Stimulated activated CD8-positive, alpha-beta memory T cell treated with anti-CD3 and anti-CD28 coated beads, Interleukin-15, amount 100 ng/mL, for 48 hours (primary cell): ENCODE data around the gene SNPH.

Source experiments
- DNase-seq, 2 donors: peaks; one replicate each; pipeline ENCODE4 v3.0.0-alpha.2; 2020; ENCODE audit warnings: low read depth in 2 of 2

Gene SNPH

DNA sequence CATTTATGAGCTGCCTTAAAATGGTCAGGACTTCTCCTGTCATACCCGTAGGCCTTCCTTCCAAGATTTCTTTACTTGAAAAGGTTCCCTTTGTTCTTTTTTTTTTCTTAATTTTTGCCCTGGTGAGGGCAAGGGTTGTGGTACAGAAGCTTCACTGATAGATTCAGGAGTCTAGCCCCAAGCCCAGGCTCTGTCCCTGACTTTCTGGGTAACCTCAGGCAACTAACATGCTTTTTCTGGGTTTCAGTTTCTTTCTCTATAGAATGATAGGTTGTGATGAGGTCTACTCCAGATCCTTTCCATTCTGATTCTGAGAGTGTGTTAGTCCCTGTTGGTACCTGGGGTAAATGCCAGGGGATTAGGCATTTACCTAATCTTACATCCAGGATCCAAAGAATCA is 21.2 kb downstream of the SNPH start:
- no peak for DNase-seq

DNA sequence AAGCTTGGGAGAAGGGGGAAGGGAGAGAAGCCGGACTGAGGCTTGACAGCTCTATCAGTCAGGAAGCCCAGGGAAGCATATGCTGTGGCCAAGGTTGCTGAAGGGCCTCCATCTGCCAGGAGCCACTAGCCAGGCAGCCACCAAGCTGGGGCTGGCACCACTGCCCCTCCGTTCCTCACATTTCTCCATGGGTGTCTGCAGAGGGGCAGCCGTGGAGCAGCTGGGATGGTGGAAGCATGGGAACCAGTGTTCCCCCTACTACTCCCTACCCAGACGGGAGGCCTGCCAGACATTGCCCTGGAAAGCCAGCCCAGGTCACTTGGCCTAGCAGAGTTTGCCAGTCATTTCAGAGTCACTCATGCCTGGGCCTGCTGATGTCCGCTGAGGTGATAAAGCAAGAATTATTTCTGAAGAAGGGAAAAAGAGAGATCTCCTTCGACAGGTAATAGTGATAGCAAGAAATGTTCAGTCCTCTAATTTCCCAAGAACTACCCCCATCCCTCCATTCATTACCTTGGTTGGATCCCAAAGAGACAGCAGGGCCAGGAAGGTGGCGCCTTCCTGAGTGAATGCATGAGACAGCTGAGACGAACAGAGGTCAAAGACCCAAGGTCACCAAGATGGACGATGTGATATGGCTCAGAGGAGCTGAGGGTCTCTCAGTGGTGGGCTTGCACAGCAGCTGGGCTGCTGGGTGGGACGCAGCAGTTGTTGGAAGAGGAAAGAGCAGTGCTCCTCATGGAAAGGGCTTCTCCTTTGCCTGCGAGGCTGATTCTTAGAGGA is 21.9 kb downstream of the SNPH start:
- DNase-seq: no peak

DNA sequence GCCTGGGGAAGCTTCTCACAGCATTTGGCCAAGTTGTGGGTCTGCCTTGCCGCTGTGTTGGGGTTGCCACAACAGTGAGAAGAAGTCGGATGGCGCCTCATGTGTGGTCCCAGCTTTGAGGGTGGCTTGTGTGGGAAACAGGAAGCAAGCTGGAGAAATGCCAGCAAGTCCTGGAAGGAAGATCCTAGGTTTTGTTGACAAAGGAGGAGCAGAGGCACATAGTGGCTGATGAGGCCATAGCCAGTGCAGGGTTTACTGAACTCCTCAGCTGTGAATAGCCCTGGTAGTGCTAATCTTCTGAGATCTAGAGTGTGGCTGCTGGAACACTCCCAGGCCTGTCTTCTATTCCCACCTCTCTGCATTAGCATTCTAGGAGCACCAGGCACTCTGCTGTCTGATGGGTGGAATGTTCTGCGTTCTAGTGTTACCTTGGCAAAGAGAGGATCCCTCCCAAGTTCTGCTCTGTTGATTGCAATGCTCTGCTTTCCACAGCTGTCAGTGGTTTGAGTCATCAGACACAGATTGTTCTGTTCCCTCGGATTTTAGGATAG is 25.2 kb downstream of the SNPH start:
- no peak for DNase-seq

DNA sequence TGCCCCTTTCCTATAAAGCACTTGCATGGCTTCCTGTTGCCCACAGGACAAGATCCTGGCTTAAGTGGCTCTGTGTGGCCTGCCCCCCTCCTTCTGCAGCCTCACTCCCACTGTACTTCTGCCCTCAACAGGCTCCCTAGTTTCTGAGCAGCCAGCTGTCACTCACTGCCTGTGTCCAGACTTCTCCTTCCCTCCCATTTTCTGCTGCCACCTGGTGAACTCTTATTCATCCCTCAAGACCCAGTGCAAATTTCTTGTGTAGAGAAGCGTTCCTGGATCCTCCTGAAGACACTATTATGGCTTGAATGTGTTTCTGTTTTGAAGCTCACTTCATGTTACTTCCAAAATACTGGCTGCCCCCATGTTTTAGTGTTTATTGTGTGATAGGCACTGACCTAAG is 26.5 kb downstream of the SNPH start:
- DNase-seq: no peak

- no peak for DNase-seq
Observed at GRCh38 chr20:1293641-1294379, 27.7 kb downstream of the SNPH start.

DNA sequence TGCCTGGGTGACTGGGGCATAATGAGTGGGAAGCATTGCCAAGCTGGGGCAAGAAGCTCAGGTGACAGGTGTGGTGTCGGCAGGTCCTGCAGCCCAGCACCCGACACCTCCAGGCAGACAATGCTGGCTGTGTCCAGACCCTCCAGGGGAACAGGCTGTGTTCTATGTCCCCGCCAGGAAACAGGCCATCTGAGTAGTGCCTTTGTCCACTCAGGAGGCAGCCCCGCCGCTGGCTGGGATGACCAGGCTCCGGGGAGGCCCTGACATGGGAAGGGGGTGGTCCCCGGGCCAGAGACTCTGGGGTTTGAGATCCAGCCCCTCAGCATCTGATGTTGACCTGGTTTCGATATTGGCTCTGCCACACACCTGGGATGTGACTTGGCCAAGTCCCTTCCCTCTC is 28.4 kb downstream of the SNPH start:
- no peak for DNase-seq

- DNase-seq: no peak
Observed at GRCh38 chr20:1295276-1295930, 29.3 kb downstream of the SNPH start.

DNA sequence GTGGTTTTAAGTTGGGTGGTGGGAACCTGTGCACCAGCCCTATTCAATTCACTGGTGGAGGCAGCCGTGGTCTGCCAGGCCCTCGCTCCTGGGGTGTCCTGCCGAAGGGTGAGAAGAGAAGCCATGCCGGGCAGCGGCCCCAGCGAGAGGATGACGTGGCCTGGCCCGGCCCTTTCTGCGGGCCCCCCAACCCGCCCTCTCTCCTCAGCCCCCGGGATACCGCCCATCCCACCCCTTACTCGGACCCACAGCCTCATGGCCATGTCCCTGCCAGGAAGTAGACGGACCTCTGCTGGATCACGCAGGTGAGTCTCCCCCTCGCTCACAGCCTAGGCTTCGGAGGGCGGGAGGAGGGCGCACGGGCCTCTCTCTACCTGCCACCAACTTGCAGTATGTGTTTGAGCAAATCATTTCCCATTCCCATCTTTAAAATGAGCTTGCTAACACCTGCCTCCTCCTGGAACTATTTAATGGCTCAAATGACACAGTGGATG is 30.1 kb downstream of the SNPH start:
- no peak for DNase-seq

DNA sequence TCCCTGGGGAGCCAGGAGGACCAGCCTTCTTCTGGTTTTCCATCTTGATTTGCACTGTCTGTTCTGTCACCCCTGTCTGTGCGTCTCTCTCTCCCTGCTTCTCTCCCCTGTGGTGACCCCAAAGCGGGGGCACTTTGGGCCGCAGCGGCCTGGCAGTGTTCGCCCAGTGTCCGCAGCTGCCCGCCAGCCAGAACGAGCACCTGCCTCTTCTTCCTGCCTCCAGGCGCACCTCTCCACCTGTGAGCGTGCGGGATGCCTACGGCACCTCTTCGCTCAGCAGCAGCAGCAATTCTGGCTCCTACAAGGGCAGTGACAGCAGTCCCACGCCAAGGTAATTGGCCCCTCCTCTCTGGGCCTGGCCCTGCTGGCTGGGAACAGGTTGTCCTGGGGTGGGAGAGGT is 30.8 kb downstream of the SNPH start:
- no peak for DNase-seq

DNA sequence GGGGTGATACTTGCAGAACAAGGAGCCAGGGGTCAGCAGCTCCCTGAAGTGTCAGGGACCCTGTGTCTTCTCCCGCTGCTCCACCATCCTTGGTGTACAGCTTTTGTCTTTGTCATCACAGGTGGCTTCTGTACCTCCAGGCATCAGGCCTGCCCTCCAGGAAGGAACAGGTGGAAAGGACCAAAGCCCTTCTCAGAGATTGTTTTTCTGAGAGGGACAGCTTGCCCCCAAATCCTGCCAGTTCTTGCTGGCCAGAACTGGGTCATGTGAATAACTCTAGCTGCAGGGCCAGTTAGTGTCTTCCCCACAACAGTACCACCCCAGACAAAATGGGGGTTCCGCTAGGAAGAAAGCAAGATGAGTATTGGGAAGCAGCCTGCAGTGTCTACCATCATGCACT is 31.4 kb downstream of the SNPH start:
- DNase-seq: no peak

- no peak for DNase-seq
Observed at GRCh38 chr20:1298166-1298565, 32.1 kb downstream of the SNPH start.

DNA sequence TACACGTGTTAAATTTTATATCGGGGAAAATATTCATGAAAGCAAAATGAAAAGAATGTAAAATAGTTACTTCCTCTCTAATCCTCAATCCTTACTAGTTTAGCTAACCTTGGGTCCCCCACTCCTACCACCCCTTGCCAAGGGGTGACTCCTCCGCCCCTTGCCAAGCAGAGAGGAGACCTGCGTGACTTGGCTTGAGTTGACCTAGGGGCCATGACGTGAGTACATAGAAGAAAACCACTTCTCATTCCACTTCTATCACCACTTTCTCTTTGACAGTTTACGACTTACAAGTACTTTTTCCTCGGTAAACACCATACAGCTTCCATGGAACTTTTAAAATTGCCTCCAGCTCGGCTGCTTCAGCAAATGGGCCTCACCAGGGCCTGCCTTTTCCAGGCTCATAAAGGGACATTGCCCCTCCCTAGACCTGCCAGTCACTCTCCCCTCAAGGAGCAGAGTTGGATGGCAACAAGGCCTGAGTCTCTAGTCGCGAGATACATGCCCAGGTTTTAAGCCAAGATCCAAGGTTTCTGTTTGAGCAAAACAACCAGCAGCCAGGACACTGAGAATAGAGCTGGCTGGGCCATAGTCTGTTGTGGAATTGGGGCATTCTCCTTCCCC is 32.9 kb downstream of the SNPH start:
- no peak for DNase-seq

GRCh38 chr20:1299522-1299921 is 33.4 kb downstream of the SNPH start:
- DNase-seq: peak in 1 of 2 donors; percentile 11

DNA sequence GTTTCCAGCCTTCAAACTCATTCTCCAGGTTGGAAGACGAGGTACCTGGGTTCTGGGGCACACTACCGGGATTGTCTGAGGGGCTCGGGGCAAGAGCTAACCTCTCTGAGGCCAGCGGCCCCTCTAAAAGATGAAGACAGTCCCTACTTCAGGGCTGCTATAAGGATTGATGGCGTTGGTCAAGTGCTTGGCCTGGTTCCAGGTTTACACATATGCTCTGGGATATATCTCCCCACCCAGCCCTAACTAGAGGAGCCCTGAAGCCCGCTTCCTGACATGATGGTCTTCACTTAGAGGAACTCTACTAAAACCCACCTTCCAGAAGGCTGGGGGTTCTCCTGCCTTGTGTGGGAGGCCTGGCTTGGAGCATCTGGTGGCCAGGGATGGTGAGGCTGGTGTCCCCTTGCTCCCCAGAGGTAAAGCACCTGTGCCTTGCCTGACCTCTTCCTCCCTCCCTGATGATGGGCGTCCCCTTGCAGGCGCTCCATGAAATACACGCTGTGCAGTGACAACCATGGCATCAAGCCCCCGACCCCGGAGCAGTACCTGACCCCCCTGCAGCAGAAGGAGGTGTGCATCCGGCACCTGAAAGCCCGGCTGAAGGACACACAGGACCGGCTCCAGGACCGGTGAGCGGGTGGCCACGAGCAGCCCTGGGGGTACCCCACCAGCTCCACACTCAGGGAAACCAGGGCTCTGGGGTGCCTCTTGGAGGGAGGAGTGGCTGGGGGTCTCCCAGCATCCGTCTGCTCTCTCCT is 34.2 kb downstream of the SNPH start:
- DNase-seq: no peak

- DNase-seq: peak; percentile 55 to 59
Observed at GRCh38 chr20:1301031-1301529, 35.0 kb downstream of the SNPH start.

DNA sequence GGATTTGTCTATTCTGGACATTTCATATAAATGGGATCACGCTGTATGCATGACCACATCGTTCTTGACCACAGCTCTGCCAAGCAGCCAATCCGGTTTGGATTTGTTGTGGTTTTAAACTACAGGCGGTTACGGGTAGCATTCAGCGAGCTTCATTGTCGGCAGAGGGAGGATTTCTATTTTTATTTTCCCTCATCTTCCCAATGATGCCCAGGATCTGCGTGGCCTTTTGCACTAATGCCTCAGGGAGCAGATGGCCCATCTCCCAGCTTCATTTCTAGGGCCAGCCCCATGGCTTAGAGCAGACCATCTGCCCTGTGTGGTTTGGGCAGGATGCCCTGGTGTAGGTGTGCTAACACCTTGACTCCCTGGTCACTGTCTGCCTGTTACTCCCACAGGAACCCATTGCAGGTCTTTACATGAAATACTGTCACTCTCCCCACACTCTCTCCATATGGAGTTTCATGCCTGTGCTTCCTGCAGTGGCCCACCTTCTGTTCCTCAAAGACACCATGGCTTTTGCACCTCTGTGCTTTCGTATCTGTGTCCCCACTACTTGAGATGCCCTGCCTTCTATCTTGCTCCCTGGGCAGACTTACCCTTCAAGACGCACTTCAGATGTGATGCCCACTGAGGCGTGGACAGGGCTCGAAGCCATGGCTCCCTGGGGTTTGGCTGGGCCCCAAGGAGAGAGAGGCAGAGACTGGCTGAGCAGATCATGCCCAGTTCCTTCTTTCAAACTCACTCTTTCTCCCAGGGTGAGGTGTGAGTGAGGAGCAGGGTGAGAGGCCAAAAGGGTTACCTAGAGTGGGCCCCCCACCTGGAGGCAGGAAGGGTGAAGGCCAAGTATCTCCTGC is 36.8 kb downstream of the SNPH start:
- no peak for DNase-seq

DNA sequence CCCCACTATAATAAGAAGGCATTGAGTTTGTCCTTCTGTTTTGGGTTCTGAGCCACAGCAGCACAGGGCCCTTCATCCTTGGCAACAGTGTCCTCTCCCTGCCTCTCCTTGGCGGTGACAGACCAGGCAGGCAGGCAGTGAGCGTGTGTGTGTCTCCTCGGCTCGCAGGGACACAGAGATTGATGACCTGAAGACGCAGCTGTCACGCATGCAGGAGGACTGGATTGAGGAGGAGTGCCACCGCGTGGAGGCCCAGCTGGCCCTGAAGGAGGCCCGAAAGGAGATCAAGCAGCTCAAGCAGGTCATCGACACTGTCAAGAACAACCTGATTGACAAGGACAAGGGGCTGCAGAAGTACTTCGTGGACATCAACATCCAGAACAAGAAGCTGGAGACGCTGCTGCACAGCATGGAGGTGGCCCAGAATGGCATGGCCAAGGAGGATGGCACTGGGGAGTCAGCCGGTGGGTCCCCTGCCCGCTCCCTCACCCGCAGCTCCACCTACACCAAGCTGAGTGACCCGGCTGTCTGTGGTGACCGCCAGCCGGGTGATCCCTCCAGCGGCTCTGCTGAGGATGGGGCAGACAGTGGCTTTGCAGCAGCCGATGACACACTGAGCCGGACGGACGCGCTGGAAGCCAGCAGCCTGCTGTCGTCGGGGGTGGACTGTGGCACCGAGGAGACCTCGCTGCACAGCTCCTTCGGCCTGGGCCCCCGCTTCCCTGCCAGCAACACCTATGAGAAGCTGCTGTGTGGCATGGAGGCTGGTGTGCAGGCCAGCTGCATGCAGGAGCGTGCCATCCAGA is 38.8 kb downstream of the SNPH start:
- DNase-seq: no peak

- no peak for DNase-seq
Observed at GRCh38 chr20:1305712-1306111, 39.6 kb downstream of the SNPH start.
